ENCODE measurements around the gene NECTIN1.

Gene NECTIN1

GRCh38 chr11:119714590-119714989 lies 14.4 kb downstream of the NECTIN1 start:
- ChIA-PET POLR2A (no interaction called here), CTCF (interaction anchor here (2.0 to 2.3 kb wide), 2 partner anchors 13 to 15 kb away, joined by 7 to 10 read pairs; partner anchors contain the start of gene NECTIN1)
- no peak overlapping the region for H3K4me3 ChIP-seq (ENCODE audit: low read depth, low read length)
- TF ChIP-seq, protein P1, sequence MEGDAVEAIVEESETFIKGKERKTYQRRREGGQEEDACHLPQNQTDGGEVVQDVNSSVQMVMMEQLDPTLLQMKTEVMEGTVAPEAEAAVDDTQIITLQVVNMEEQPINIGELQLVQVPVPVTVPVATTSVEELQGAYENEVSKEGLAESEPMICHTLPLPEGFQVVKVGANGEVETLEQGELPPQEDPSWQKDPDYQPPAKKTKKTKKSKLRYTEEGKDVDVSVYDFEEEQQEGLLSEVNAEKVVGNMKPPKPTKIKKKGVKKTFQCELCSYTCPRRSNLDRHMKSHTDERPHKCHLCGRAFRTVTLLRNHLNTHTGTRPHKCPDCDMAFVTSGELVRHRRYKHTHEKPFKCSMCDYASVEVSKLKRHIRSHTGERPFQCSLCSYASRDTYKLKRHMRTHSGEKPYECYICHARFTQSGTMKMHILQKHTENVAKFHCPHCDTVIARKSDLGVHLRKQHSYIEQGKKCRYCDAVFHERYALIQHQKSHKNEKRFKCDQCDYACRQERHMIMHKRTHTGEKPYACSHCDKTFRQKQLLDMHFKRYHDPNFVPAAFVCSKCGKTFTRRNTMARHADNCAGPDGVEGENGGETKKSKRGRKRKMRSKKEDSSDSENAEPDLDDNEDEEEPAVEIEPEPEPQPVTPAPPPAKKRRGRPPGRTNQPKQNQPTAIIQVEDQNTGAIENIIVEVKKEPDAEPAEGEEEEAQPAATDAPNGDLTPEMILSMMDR (IDR thresholded peaks at IDR 0.05; ENCODE audit: insufficient read depth, low read length, missing control alignments): no peak
- DNase-seq (ENCODE audit: low read depth, low spot score): no peak

- ChIA-PET CTCF (interaction anchor here (2.0 kb wide), 1 partner anchor 14 kb away, joined by 7 read pairs; no protein-coding TSS in a partner anchor), POLR2A (no interaction called here)
- no peak overlapping the region for H3K4me3 ChIP-seq (ENCODE audit: low read depth, low read length)
- no peak for DNase-seq (ENCODE audit: low read depth, low spot score)
- TF ChIP-seq, protein P1 (IDR thresholded peaks at IDR 0.05; ENCODE audit: insufficient read depth, low read length, missing control alignments): no peak
Measured at GRCh38 chr11:119714189-119714588, 14.8 kb downstream of the NECTIN1 start.

GRCh38 chr11:119713359-119714040 lies 15.5 kb downstream of the NECTIN1 start:
- H3K4me3 ChIP-seq (ENCODE audit: low read depth, low read length): no peak overlapping the region
- TF ChIP-seq, protein P1 (IDR thresholded peaks at IDR 0.05; ENCODE audit: insufficient read depth, low read length, missing control alignments): no peak
- ChIA-PET POLR2A (no interaction called here), CTCF (interaction anchor here (0.8 kb wide), 1 partner anchor 14 kb away, joined by 3 read pairs; no protein-coding TSS in a partner anchor)
- no peak for DNase-seq (ENCODE audit: low read depth, low spot score)

GRCh38 chr11:119712459-119713358 lies 16.3 kb downstream of the NECTIN1 start:
- no peak for DNase-seq (ENCODE audit: low read depth, low spot score)
- POLR2A ChIA-PET: no interaction called here
- no peak overlapping the region for H3K4me3 ChIP-seq (ENCODE audit: low read depth, low read length)
- CTCF ChIA-PET: interaction anchor here (0.8 to 1.3 kb wide), 2 partner anchors 9 to 15 kb away, joined by 3 read pairs; no protein-coding TSS in a partner anchor
- TF ChIP-seq, protein P1 (IDR thresholded peaks at IDR 0.05; ENCODE audit: insufficient read depth, low read length, missing control alignments): no peak

DNA sequence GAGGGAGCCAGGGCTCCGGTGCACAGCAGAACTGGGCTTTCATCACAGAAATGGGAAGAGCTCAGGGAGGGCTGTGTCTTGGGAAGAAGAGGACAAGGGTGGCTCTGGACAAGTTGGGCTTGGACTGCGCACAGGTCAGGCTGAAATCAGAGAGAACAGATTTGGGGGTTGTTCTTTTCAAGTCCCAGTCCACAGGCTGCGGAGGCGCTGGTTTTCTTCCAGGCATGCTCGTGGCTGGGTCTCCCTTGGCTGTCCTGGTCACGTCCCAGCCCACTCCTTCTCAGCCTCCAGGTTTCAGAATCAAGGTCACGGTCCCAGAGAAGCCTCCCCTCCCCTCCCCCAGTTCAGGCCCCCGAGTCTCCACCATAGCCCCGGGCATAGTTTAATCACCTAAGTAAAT lies 17.0 kb downstream of the NECTIN1 start:
- ChIA-PET CTCF (interaction anchor here (1.3 kb wide), 1 partner anchor 9 kb away, joined by 3 read pairs; no protein-coding TSS in a partner anchor), POLR2A (no interaction called here)
- no peak for DNase-seq (ENCODE audit: low read depth, low spot score)
- no peak overlapping the region for H3K4me3 ChIP-seq (ENCODE audit: low read depth, low read length)
- TF ChIP-seq, protein P1 (IDR thresholded peaks at IDR 0.05; ENCODE audit: insufficient read depth, low read length, missing control alignments): no peak

GRCh38 chr11:119711476-119711875 lies 17.5 kb downstream of the NECTIN1 start:
- CTCF ChIA-PET: interaction anchor here (1.3 to 2.0 kb wide), 2 partner anchors 10 to 18 kb away, joined by 3 to 10 read pairs; partner anchors contain the start of gene NECTIN1
- POLR2A ChIA-PET: interaction anchor here (0.7 kb wide), 1 partner anchor 18 kb away, joined by 3 read pairs; the partner anchor contains the start of gene NECTIN1
- TF ChIP-seq, protein P1 (IDR thresholded peaks at IDR 0.05; ENCODE audit: insufficient read depth, low read length, missing control alignments): no peak
- DNase-seq (ENCODE audit: low read depth, low spot score): no peak
- no peak overlapping the region for H3K4me3 ChIP-seq (ENCODE audit: low read depth, low read length)
